ENCODE results near the gene TMEM129. TPM values are rescaled to one million over a fixed set of nuclear protein-coding genes. Genes with fewer than 3 reads are reported as not detected.

The TMEM129 gene
- total and polyA plus RNA-seq, 12 donors = 28.1 to 45.6 (median 33.2) TPM

- DNase-seq (no peak), ATAC-seq (no peak)
- 82 to 83% methylated on average over 19 to 20 of the region's 20 CpGs for WGBS, 2 donors
- H3K27ac ChIP-seq = no peak overlapping the region
- H3K36me3 ChIP-seq = no peaks in the 10 kb centered on the region
- TF ChIP-seq, protein P1, sequence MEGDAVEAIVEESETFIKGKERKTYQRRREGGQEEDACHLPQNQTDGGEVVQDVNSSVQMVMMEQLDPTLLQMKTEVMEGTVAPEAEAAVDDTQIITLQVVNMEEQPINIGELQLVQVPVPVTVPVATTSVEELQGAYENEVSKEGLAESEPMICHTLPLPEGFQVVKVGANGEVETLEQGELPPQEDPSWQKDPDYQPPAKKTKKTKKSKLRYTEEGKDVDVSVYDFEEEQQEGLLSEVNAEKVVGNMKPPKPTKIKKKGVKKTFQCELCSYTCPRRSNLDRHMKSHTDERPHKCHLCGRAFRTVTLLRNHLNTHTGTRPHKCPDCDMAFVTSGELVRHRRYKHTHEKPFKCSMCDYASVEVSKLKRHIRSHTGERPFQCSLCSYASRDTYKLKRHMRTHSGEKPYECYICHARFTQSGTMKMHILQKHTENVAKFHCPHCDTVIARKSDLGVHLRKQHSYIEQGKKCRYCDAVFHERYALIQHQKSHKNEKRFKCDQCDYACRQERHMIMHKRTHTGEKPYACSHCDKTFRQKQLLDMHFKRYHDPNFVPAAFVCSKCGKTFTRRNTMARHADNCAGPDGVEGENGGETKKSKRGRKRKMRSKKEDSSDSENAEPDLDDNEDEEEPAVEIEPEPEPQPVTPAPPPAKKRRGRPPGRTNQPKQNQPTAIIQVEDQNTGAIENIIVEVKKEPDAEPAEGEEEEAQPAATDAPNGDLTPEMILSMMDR (IDR thresholded peaks at IDR 0.05) = no peak
- no peak overlapping the region for H3K4me3 ChIP-seq
- peaks cover 0 to 25% (median 8%) of the 10 kb centered on the region in 9 donors for H3K4me1 ChIP-seq
- peaks cover 0 to 3% (median 0%) of the 10 kb centered on the region in 7 donors for H3K27me3 ChIP-seq
- no peaks in the 10 kb centered on the region for H3K9me3 ChIP-seq
- intact Hi-C loops (cut with DNase I) = no loop called here
Measured at GRCh38 chr4:1756893-1757779, 36.0 kb upstream of the TMEM129 start.

DNA sequence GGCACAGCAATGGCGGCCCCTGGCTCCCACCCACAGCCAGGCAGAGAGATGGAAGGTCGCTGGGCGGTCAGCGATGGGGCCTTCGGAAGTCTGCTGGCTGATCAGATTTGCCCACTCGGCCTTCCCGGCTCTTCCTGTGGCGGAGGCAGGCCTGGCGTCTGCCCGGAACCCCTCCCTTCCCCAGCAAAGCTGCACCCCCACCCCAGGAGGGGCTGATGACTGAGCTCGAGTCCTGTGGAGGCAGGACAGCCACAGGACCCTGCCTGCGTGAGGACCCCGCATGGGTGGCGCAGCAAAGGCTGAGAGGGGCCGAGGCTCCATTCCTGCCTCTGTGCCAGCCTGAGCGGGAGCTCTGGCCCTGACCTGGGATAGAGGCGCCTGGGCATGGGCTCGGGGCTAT, 35.0 kb upstream of the TMEM129 start:
- H3K27ac ChIP-seq = no peak overlapping the region
- no peaks in the 10 kb centered on the region for H3K36me3 ChIP-seq
- DNase-seq = no peak
- TF ChIP-seq, protein P1 (IDR thresholded peaks at IDR 0.05) = no peak
- WGBS, 2 donors = 69 to 72% methylated on average over 18 of the region's 18 CpGs
- no peaks in the 10 kb centered on the region for H3K9me3 ChIP-seq
- H3K4me3 ChIP-seq = no peak overlapping the region
- intact Hi-C loops (cut with DNase I) = no loop called here
- peaks cover 0 to 4% (median 0%) of the 10 kb centered on the region in 7 donors for H3K27me3 ChIP-seq
- peaks cover 0 to 32% (median 10%) of the 10 kb centered on the region in 9 donors for H3K4me1 ChIP-seq
- ATAC-seq = no peak

GRCh38 chr4:1755297-1755696, 34.2 kb upstream of the TMEM129 start:
- DNase-seq = no peak
- no peak for ATAC-seq
- H3K27ac ChIP-seq = no peak overlapping the region
- 90 to 93% methylated on average over 17 of the region's 17 CpGs for WGBS, 2 donors
- no peaks in the 10 kb centered on the region for H3K9me3 ChIP-seq
- intact Hi-C loops (cut with DNase I) = no loop called here
- H3K36me3 ChIP-seq = no peaks in the 10 kb centered on the region
- H3K4me3 ChIP-seq = no peak overlapping the region
- TF ChIP-seq, protein P1 (IDR thresholded peaks at IDR 0.05) = no peak
- peaks cover 0 to 25% (median 10%) of the 10 kb centered on the region in 9 donors for H3K4me1 ChIP-seq
- peaks cover 0 to 4% (median 0%) of the 10 kb centered on the region in 7 donors for H3K27me3 ChIP-seq

- H3K27ac ChIP-seq = no peak overlapping the region
- no peaks in the 10 kb centered on the region for H3K9me3 ChIP-seq
- no peak for ATAC-seq
- DNase-seq = no peak
- H3K4me1 ChIP-seq = peaks cover 0 to 18% (median 10%) of the 10 kb centered on the region in 9 donors
- intact Hi-C loops (cut with DNase I) = loop anchor here in 2 of 10 donors (5.0 kb wide), 3 partner anchors 43 to 148 kb away; no protein-coding TSS in a partner anchor
- TF ChIP-seq, protein P1 (IDR thresholded peaks at IDR 0.05) = no peak
- H3K4me3 ChIP-seq = no peak overlapping the region
- H3K27me3 ChIP-seq = peaks cover 0 to 4% (median 0%) of the 10 kb centered on the region in 7 donors
- 88 to 91% methylated on average over 5 of the region's 5 CpGs for WGBS, 2 donors
- no peaks in the 10 kb centered on the region for H3K36me3 ChIP-seq
Measured at GRCh38 chr4:1754336-1754735, 33.2 kb upstream of the TMEM129 start.

All from heart right ventricle (tissue), 16 donors.